Activated CD4-positive, alpha-beta memory T cell treated with anti-CD3 and anti-CD28 coated beads, Interleukin-2, amount 10 ng/mL, durations not matched to agents 7 days and 5 days (primary cell): ENCODE data around the gene MAP2K3. TPM values are rescaled to one million over a fixed set of nuclear protein-coding genes. Genes with fewer than 3 reads are reported as not detected.
"Not testable (repeated sequence)": the region's sequence is repeated elsewhere in the genome, so short reads cannot be mapped to it uniquely, and the experiment has no call there.

Experiments used
- CTCF ChIA-PET: fragments of 350-600 bp; sonication (Branson Sonifier 250); formaldehyde crosslinking; loops from one replicate; lab custom pipeline; 2021; ENCODE audit warnings: antibody characterized with exemption, inconsistent platforms; lab: Charles Lee
- POLR2A ChIA-PET: fragments of 350-600 bp; sonication (Branson Sonifier 250); formaldehyde crosslinking; loops from one replicate; lab custom pipeline; 2021; ENCODE audit warnings: antibody characterized with exemption; lab: Charles Lee
- DNase-seq: peaks from one replicate; pipeline ENCODE4 v3.0.0-alpha.2; 2020
- H3K27ac Mint-ChIP-seq: one replicate; pipeline ENCODE4 v1.8.0; 2021; ENCODE audit warnings: mild to moderate bottlenecking, mixed read lengths
- H3K27me3 Mint-ChIP-seq: one replicate; pipeline ENCODE4 v1.8.0; 2021; ENCODE audit warnings: mixed read lengths
- H3K36me3 Mint-ChIP-seq: one replicate; pipeline ENCODE4 v1.8.0; 2021; ENCODE audit warnings: low read depth, mixed read lengths
- H3K4me1 Mint-ChIP-seq: one replicate; pipeline ENCODE4 v1.8.0; 2021; ENCODE audit warnings: mixed read lengths
- H3K4me3 Mint-ChIP-seq: one replicate; pipeline ENCODE4 v1.8.0; 2021; ENCODE audit warnings: mild to moderate bottlenecking, mixed read lengths
- H3K9me3 Mint-ChIP-seq: one replicate; pipeline ENCODE4 v1.8.0; 2021; ENCODE audit warnings: mixed read lengths
- total RNA-seq, 2 experiments: library from RNA; stranded (reverse); gene quantifications; one replicate each; pipeline ENCODE4 v1.2.3, GENCODE V29; 2021

Gene MAP2K3
- total RNA-seq, 2 experiments from 2014 or later = 74.2 to 76.0 TPM

- H3K27me3 Mint-ChIP-seq, H3K27ac Mint-ChIP-seq, H3K4me3 Mint-ChIP-seq, H3K36me3 Mint-ChIP-seq, H3K4me1 Mint-ChIP-seq, H3K9me3 Mint-ChIP-seq, CTCF ChIA-PET, DNase-seq, POLR2A ChIA-PET: not testable (repeated sequence)
Measured at GRCh38 chr17:21346651-21347250, 62.2 kb downstream of the MAP2K3 start.

- H3K9me3 Mint-ChIP-seq, H3K27ac Mint-ChIP-seq, H3K36me3 Mint-ChIP-seq, DNase-seq, H3K27me3 Mint-ChIP-seq, H3K4me3 Mint-ChIP-seq, H3K4me1 Mint-ChIP-seq, POLR2A ChIA-PET, CTCF ChIA-PET: not testable (repeated sequence)
Measured at GRCh38 chr17:21347660-21348059, 63.1 kb downstream of the MAP2K3 start.

GRCh38 chr17:21348081-21348925 is 63.8 kb downstream of the MAP2K3 start:
- H3K27me3 Mint-ChIP-seq, H3K9me3 Mint-ChIP-seq, H3K27ac Mint-ChIP-seq, H3K36me3 Mint-ChIP-seq, H3K4me3 Mint-ChIP-seq, CTCF ChIA-PET, H3K4me1 Mint-ChIP-seq, DNase-seq, POLR2A ChIA-PET: not testable (repeated sequence)

- H3K4me1 Mint-ChIP-seq, DNase-seq, POLR2A ChIA-PET, H3K27me3 Mint-ChIP-seq, CTCF ChIA-PET, H3K27ac Mint-ChIP-seq, H3K4me3 Mint-ChIP-seq, H3K9me3 Mint-ChIP-seq, H3K36me3 Mint-ChIP-seq: not testable (repeated sequence)
Measured at GRCh38 chr17:21348926-21349261, 64.4 kb downstream of the MAP2K3 start.

GRCh38 chr17:21349358-21350050 is 65.0 kb downstream of the MAP2K3 start:
- CTCF ChIA-PET, H3K4me1 Mint-ChIP-seq, H3K4me3 Mint-ChIP-seq, H3K27ac Mint-ChIP-seq, DNase-seq, H3K9me3 Mint-ChIP-seq, H3K27me3 Mint-ChIP-seq, H3K36me3 Mint-ChIP-seq, POLR2A ChIA-PET: not testable (repeated sequence)

- H3K4me3 Mint-ChIP-seq, H3K4me1 Mint-ChIP-seq, DNase-seq, H3K36me3 Mint-ChIP-seq, CTCF ChIA-PET, H3K27me3 Mint-ChIP-seq, H3K27ac Mint-ChIP-seq, H3K9me3 Mint-ChIP-seq, POLR2A ChIA-PET: not testable (repeated sequence)
Measured at GRCh38 chr17:21350495-21350894, 66.0 kb downstream of the MAP2K3 start.

GRCh38 chr17:21351366-21352065 is 67.0 kb downstream of the MAP2K3 start:
- no peaks in the 10 kb centered on the region for H3K36me3 Mint-ChIP-seq
- CTCF ChIA-PET = no interaction called here
- peaks cover 3% of the 10 kb centered on the region for H3K27me3 Mint-ChIP-seq
- POLR2A ChIA-PET = no interaction called here
- peaks cover 4% of the 10 kb centered on the region for H3K4me1 Mint-ChIP-seq
- no peak overlapping the region for H3K27ac Mint-ChIP-seq
- no peak for DNase-seq
- no peak overlapping the region for H3K4me3 Mint-ChIP-seq
- H3K9me3 Mint-ChIP-seq = peaks cover 2% of the 10 kb centered on the region

- no peak overlapping the region for H3K4me3 Mint-ChIP-seq
- no peak overlapping the region for H3K27ac Mint-ChIP-seq
- ChIA-PET CTCF (no interaction called here), POLR2A (no interaction called here)
- H3K36me3 Mint-ChIP-seq = no peaks in the 10 kb centered on the region
- peaks cover 3% of the 10 kb centered on the region for H3K27me3 Mint-ChIP-seq
- no peak for DNase-seq
- peaks cover 4% of the 10 kb centered on the region for H3K4me1 Mint-ChIP-seq
- peaks cover 2% of the 10 kb centered on the region for H3K9me3 Mint-ChIP-seq
Measured at GRCh38 chr17:21352221-21352980, 67.9 kb downstream of the MAP2K3 start.

- Mint-ChIP-seq H3K4me3 (no peak overlapping the region), H3K9me3 (peaks cover 2% of the 10 kb centered on the region), H3K27me3 (peaks cover 3% of the 10 kb centered on the region), H3K36me3 (no peaks in the 10 kb centered on the region), H3K4me1 (peaks cover 2% of the 10 kb centered on the region), H3K27ac (no peak overlapping the region)
- ChIA-PET CTCF (no interaction called here), POLR2A (no interaction called here)
- DNase-seq = no peak
Measured at GRCh38 chr17:21352981-21353265, 68.4 kb downstream of the MAP2K3 start.

- Mint-ChIP-seq H3K4me3 (no peak overlapping the region), H3K36me3 (no peaks in the 10 kb centered on the region), H3K4me1 (no peaks in the 10 kb centered on the region), H3K9me3 (peaks cover 2% of the 10 kb centered on the region), H3K27me3 (peaks cover 3% of the 10 kb centered on the region), H3K27ac (no peak overlapping the region)
- POLR2A ChIA-PET = no interaction called here
- no peak for DNase-seq
- CTCF ChIA-PET = no interaction called here
Measured at GRCh38 chr17:21353326-21354010, 69.0 kb downstream of the MAP2K3 start.

- CTCF ChIA-PET = no interaction called here
Measured at GRCh38 chr17:21354796-21355385, 70.4 kb downstream of the MAP2K3 start.

GRCh38 chr17:21355586-21355985 is 71.1 kb downstream of the MAP2K3 start:
- CTCF ChIA-PET = no interaction called here
- no peaks in the 10 kb centered on the region for H3K36me3 Mint-ChIP-seq
- DNase-seq = no peak
- no peaks in the 10 kb centered on the region for H3K4me1 Mint-ChIP-seq
- no peaks in the 10 kb centered on the region for H3K9me3 Mint-ChIP-seq
- no peak overlapping the region for H3K27ac Mint-ChIP-seq
- H3K4me3 Mint-ChIP-seq = no peak overlapping the region
- POLR2A ChIA-PET = no interaction called here
- peaks cover 3% of the 10 kb centered on the region for H3K27me3 Mint-ChIP-seq

More at GRCh38 chr17:21354796-21355385, 70.4 kb downstream of the MAP2K3 start:
- H3K4me3 Mint-ChIP-seq = no peak overlapping the region
- H3K27ac Mint-ChIP-seq = no peak overlapping the region
- H3K9me3 Mint-ChIP-seq = peaks cover 1% of the 10 kb centered on the region
- H3K4me1 Mint-ChIP-seq = no peaks in the 10 kb centered on the region
- DNase-seq = no peak
- H3K27me3 Mint-ChIP-seq = peaks cover 3% of the 10 kb centered on the region
- H3K36me3 Mint-ChIP-seq = no peaks in the 10 kb centered on the region
- POLR2A ChIA-PET = no interaction called here
